SK-N-SH treated with all-trans-retinoic acid at 6 μM for 48 hours (cell line): ENCODE measurements around the gene NFIB.

Experiments used
- ISL1 ChIP-seq: fragments of 250-450 bp; sonication (Bioruptor Pico); IDR thresholded peaks from 2 replicates; pipeline ENCODE4 v2.1.2; 2022; ENCODE audit warnings: mild to moderate bottlenecking, moderate library complexity
- PPARA ChIP-seq: fragments of 250-450 bp; sonication (Bioruptor Pico); IDR thresholded peaks from 2 replicates; pipeline ENCODE4 v1.5.0; 2020; ENCODE audit warnings: mild to moderate bottlenecking, borderline replicate concordance
- ZNF8 ChIP-seq: fragments of 450-650 bp; formaldehyde crosslinking; IDR thresholded peaks from 2 replicates; pipeline ENCODE4 v1.5.0; 2020; ENCODE audit warnings: mild to moderate bottlenecking, moderate library complexity
- TF ChIP-seq, protein P1 (sequence below): fragments of 250-450 bp; sonication (Bioruptor Pico); IDR thresholded peaks from 2 replicates; pipeline ENCODE4 v1.5.1; 2020; ENCODE audit warnings: low read depth, mild to moderate bottlenecking, moderate library complexity
- TF ChIP-seq, protein P2 (sequence below): fragments of 250-450 bp; sonication (Bioruptor Pico); IDR thresholded peaks from 2 replicates; pipeline ENCODE4 v1.8.0; 2021; ENCODE audit warnings: low read depth, mild to moderate bottlenecking, moderate library complexity, borderline replicate concordance
- TF ChIP-seq, protein P3 (sequence below): fragments of 250-450 bp; sonication (Bioruptor Pico); IDR thresholded peaks from 2 replicates; pipeline ENCODE4 v1.8.0; 2020; ENCODE audit warnings: mild to moderate bottlenecking, moderate library complexity, borderline replicate concordance

DNA sequence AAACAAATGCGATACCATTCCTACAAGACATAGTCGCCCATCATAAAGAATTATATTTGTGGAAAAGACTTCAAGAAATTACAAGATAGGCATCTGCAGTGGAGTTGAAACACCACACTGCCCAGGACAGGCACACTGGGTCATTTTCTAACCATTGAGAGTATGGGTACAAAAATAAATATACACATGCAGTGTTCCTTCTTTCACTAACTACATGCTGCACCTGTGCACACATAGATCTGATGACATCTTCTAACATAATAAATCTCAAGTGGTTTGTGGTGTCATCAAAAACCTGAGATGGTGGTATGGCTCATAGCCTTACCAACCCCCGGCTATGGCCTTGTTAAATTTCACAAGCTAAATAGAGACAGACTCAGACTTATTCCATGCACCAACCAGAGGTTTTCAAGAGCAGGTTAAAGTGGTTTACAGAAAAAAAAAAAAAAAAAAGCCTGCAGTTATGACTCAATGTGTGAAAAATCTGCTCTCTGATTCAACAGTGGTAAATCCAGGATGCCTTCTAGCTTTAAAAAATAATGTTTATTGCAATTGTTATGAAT lies 12.4 kb upstream of the NFIB start:
- TF ChIP-seq PPARA (CRISPR knock-in tag) (no peak), ISL1 (CRISPR knock-in tag) (no peak), ZNF8 (CRISPR knock-in tag) (no peak)
- TF ChIP-seq, protein P1, sequence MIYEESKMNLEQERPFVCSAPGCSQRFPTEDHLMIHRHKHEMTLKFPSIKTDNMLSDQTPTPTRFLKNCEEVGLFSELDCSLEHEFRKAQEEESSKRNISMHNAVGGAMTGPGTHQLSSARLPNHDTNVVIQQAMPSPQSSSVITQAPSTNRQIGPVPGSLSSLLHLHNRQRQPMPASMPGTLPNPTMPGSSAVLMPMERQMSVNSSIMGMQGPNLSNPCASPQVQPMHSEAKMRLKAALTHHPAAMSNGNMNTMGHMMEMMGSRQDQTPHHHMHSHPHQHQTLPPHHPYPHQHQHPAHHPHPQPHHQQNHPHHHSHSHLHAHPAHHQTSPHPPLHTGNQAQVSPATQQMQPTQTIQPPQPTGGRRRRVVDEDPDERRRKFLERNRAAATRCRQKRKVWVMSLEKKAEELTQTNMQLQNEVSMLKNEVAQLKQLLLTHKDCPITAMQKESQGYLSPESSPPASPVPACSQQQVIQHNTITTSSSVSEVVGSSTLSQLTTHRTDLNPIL (CRISPR knock-in tag) = no peak
- TF ChIP-seq, protein P2, sequence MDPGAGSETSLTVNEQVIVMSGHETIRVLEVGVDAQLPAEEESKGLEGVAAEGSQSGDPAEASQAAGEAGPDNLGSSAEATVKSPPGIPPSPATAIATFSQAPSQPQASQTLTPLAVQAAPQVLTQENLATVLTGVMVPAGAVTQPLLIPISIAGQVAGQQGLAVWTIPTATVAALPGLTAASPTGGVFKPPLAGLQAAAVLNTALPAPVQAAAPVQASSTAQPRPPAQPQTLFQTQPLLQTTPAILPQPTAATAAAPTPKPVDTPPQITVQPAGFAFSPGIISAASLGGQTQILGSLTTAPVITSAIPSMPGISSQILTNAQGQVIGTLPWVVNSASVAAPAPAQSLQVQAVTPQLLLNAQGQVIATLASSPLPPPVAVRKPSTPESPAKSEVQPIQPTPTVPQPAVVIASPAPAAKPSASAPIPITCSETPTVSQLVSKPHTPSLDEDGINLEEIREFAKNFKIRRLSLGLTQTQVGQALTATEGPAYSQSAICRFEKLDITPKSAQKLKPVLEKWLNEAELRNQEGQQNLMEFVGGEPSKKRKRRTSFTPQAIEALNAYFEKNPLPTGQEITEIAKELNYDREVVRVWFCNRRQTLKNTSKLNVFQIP = no peak
- TF ChIP-seq, protein P3, sequence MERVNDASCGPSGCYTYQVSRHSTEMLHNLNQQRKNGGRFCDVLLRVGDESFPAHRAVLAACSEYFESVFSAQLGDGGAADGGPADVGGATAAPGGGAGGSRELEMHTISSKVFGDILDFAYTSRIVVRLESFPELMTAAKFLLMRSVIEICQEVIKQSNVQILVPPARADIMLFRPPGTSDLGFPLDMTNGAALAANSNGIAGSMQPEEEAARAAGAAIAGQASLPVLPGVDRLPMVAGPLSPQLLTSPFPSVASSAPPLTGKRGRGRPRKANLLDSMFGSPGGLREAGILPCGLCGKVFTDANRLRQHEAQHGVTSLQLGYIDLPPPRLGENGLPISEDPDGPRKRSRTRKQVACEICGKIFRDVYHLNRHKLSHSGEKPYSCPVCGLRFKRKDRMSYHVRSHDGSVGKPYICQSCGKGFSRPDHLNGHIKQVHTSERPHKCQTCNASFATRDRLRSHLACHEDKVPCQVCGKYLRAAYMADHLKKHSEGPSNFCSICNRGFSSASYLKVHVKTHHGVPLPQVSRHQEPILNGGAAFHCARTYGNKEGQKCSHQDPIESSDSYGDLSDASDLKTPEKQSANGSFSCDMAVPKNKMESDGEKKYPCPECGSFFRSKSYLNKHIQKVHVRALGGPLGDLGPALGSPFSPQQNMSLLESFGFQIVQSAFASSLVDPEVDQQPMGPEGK (CRISPR knock-in tag) = no peak
